SHP77 treated with DMSO at 0.1 percent for 48 hours (cell line): ENCODE results near the gene TBX21.

Experiments
- DNase-seq: peaks from one replicate; lab custom pipeline; 2025; lab: John Stamatoyannopoulos, UW

Gene TBX21

DNA sequence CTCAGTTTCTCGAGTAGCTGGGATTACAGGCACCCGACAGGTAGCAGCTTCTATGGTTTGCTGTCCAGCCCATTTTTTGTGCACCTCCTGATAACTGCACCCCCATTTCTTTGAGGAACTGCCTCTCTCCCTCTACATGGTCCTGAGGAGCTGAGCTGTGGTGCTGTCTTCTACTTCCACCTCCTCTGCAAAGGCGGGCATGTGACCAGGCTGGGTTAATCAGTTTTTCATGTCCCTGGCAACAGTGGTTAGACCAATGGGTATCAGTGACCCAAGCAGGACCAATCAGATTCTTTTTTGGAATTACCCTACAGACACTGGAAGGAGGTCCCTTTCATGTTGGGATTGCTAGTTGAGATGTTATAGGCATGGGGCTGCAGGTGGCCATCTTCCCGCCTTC lies 41.3 kb downstream of the TBX21 start:
- no peak for DNase-seq

DNA sequence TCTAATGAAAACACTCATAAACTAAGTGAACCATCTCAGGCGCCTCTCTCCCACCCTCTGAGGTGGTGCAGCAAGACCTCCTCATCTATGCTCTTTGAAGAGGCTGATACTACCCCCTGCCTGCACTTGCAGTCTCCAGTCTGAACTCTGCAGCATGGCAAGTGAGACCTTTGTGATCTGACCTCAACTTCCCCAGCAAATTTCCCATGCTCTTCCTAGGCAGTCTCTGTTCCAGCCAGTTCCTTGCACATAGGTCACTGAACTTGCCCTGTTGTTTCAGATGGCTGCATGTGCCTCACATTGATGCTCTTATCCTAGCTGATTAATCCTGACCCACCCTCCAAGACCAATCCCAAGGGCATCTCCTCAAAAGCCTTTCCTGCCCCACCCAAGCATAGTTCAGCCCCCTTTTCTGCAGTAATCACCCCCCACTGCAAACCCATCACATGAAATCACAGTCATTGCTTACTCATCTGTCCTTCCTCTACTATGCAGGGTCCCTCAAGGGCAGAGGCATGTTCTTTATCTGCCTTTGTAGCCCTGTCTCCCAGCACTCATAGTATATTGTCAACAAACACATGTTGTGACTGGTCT lies 42.0 kb downstream of the TBX21 start:
- no peak for DNase-seq

DNA sequence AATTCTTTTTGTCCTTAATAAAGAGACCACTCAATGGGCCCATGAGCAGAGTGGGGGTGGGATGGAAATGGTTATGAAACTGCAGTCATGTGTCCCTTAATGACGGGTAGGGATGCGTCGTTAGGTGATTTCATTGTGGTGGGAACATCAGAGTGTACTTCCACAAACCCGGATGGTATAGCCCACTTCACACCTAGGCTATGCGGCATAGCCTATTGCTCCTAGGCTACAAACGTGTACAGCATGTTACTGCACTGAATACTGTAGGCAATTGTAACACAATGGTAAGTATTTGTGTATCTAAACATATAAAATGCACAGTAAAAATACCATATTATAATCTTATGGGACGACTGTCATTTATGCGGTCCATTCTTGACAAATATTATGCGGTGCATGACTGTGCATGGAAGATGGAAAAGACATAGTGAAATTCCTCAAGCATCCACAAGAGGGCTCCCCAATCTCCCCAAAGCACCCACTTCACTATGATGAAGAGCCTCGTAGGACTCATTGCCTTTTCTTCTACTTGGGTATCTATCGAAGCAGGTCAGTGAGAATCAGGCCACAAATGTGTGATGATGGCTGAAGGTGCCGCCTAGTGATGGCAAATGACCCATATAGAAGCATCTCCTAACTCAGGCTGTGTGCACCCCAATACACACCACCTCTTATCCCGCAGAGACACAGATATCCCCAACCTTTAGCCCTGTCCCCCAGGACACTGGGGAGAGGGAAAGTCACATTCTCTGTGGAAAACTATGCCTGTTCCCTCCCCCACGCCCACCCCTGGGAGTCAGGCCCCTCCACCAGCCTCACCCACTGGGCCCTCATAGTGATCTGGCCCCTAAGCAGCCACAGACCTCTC lies 43.5 kb downstream of the TBX21 start:
- peak; percentile 8 for DNase-seq

DNA sequence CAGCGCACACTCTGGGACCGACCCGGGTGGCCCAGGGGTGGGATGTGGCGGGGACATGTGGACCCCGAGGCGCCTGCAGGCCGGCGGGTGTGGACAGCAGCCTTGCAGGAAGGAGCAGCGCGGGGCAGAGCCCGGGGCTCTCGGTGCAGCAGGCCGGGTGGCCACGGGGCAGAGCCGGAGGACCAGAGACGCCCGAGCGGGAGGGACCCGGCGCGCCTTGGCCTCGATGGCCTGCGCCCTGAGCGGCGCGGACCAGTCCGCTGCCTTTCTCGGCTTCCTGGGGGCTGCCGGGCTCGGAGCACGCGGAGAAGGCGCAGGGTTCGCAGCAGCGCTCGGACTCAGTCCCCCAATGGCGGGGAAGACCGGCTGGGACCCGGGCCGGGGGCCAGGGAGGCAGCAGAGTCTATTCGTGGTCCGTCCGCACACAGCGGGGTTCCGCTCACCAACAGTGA lies 45.2 kb downstream of the TBX21 start:
- DNase-seq: no peak

DNA sequence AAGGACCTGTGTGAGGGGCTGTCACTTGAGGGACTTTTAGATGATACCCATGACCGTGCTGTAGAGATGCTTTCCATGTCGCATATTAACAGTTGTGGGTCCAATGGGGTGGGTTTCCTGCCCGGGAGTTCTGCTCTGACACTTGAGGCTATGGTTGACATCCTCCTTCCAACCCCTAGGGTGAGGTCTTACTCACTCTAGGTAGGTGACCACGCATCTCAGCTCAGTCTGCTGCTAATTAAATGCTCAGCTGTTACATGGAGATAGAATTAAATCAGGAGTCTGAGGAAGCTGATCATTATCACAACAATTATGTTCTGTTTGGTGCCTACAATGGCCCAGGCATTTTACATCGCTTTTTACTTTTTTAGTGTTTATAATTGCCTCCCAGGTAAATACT lies 48.4 kb downstream of the TBX21 start:
- DNase-seq: no peak

DNA sequence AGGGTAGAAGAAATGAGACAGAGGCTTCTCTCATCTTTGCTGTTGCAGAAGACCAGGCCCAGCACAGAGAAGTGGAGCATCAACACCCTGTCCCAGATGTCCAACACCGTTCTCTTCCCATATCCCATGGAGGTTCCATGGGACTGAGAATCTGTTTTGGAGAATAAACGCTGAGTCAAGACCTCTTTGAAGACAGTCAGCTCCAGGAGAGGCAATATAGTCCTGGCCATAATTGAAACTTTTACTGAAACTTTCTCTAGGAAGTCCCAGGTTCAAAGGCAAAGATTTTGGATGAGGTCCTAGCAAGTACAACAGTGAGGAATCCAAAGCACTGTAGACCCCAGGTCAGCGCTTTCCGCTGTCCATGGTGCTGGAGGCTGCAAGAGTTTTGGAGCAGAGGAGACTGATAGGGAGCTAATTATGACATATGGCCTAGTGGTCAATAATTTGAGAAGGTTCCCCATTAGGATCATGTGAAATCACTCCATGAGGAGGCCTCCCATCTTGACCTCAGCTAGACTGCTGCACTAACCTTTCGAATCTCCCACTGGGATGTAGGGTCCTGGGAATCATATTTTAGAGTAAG lies 52.6 kb downstream of the TBX21 start:
- no peak for DNase-seq

DNA sequence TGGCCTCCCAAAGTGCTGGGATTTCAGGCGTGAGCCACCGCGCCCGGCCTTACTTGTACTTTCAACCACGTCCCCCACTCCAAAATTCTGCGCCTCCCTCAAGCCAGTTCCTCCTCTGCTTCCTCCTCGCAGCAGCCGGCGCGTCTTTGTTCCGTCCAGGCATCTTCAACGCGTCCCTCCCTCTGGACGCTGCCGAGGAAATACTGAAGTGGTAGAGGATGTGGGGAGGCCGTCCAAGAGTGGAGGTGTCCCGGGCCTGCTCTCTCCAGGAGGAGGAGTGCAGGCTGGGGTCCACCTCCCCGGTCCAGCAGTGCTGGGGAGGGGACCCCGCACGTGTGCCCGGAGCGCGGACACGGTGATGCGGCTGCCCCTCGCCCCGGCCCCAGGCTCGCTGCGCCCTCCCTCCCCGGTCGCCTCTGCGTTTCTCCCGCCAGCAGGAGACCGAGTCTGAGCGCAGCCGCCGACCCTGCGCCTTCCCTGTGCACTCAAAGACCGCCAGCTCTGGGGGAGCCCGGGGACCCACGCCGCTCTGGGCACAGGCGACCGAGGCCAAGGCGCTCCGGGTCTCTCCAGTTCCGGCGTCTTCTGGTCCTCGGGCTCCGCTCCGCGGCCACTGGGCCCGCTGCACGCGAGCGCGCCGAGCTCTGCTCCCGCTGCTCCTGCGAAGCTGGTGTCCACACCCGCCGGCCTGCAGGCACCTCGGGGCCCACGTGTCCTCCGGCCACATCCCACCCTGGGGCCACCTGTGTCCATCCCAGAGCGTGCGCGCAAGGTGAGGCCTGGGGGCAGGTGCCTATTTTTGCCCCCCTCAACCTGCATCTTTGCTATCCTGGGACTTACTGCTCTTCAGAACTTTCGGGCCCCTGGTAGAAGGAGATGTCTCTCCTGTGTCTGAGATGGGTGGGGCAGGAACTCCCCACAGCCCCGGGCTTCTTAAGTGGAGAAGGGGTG lies 56.9 kb downstream of the TBX21 start:
- DNase-seq: no peak

DNA sequence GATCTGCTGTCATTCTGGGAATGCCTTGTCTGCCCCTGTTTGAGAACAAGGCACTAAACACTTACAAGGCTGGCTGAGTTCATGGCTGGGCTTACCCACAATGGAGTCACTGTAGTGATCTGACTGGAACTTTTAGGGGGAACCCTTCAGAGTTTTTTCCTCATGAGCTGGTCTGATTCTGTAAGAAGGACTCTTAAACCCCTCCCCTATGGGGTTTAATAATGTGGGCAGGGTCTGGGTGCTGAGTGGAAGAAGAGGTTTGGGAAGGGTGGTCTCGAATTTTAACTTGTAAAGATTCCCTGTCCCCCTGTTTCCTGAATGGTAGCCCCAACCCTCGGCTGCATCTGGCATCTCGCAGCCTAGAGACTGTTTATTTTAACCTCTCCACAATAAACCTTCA lies 58.0 kb downstream of the TBX21 start:
- no peak for DNase-seq

DNA sequence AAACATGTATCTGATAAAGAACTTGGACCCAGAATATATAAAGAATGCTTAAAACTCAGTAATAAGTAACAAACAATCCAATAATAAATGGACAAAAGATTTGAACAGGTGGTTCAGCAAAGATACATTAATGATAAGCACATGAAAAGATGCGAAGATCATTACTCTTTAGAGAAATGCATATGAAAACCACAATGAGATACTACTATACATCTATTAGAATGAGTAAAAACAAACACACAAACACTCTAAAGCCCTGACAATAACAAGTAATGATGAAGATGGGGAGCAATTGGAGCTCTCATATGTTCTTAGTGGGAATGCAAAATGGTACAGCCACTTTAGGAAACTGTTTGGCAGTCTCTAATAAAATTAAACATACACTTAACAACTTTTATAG lies 59.4 kb downstream of the TBX21 start:
- no peak for DNase-seq

DNA sequence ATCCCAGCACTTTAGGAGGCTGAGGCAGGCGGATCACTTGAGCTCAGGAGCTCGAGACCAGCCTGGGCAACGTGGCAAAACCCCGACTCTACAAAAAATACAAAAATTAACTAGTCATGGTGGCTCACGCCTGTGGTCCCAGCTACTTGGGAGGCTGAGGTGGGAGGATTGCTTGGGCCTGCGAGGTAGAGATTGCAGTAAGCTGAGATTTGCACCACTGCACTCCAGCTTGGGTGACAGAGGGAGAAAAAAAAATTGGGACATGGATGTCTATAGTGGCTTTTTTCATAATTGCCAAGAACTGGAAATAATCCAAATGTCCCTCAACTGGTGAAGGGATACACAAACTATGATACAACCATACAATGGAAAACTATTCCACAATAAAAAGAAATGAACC lies 59.9 kb downstream of the TBX21 start:
- no peak for DNase-seq
